SU-DHL-6 (cell line): Measurements from ENCODE around the gene LEMD2.

ENCODE experiments used
- H2AFZ ChIP-seq: fragments of 200-600 bp; sonication (generic); 2 replicates; pipeline ENCODE4 v1.6.1; 2014; ENCODE audit warnings: low read depth, mild to moderate bottlenecking, moderate library complexity, mixed read lengths, antibody characterized with exemption, low read length; ENCODE audit not compliant: severe bottlenecking
- H3F3A ChIP-seq: fragments of 200-600 bp; shearing (Covaris generic); 2 replicates; pipeline ENCODE4 v1.6.0; 2016; ENCODE audit warnings: antibody characterized with exemption, mild to moderate bottlenecking; ENCODE audit not compliant: insufficient read depth
- H3K27ac ChIP-seq: fragments of 200-600 bp; sonication (generic); 2 replicates; pipeline ENCODE4 v1.5.1; 2016; ENCODE audit warnings: low read depth, mild to moderate bottlenecking, low read length, moderate library complexity, mixed read lengths
- H3K27me3 ChIP-seq: fragments of 200-600 bp; sonication (generic), shearing (Covaris generic); 2 replicates; pipeline ENCODE4 v1.6.0; 2014; ENCODE audit warnings: mild to moderate bottlenecking, low read length
- H3K36me3 ChIP-seq: fragments of 200-600 bp; sonication (generic); 2 replicates; pipeline ENCODE4 v1.6.1; 2014; ENCODE audit warnings: mild to moderate bottlenecking, low read length, mixed read lengths
- H3K4me2 ChIP-seq: fragments of 300-600, 200-600 bp; shearing (Covaris generic), sonication (generic); 2 replicates; pipeline ENCODE4 v1.6.0; 2014; ENCODE audit warnings: low read length, low read depth, mild to moderate bottlenecking; ENCODE audit not compliant: poor library complexity, severe bottlenecking
- H3K4me3 ChIP-seq: fragments of 200-600 bp; sonication (generic); 2 replicates; pipeline ENCODE4 v1.5.1; 2014; ENCODE audit warnings: antibody characterized with exemption, low read length, mild to moderate bottlenecking, mixed read lengths; ENCODE audit not compliant: insufficient read depth, poor library complexity, severe bottlenecking
- H3K79me2 ChIP-seq: fragments of 200-600 bp; sonication (generic); 2 replicates; pipeline ENCODE4 v1.6.1; 2014; ENCODE audit warnings: mild to moderate bottlenecking, low read length, moderate library complexity; ENCODE audit not compliant: insufficient read depth
- H3K9ac ChIP-seq: fragments of 200-600 bp; sonication (generic); 2 replicates; pipeline ENCODE4 v1.7.0; 2014; ENCODE audit warnings: mild to moderate bottlenecking, low read length
- H3K9me2 ChIP-seq: fragments of 200-600 bp; sonication (generic); replicated peaks from 2 replicates; pipeline ENCODE4 v1.6.1; 2014; ENCODE audit warnings: low read length; ENCODE audit not compliant: insufficient read depth
- H3K9me3 ChIP-seq: fragments of 200-600 bp; sonication (generic); 2 replicates; pipeline ENCODE4 v1.6.1; 2014; ENCODE audit warnings: low read length, mixed read lengths; ENCODE audit not compliant: insufficient read depth
- H4K20me1 ChIP-seq: fragments of 200-600 bp; sonication (generic); 2 replicates; pipeline ENCODE4 v1.6.1; 2014; ENCODE audit warnings: low read depth, mild to moderate bottlenecking, antibody characterized with exemption, low read length, moderate library complexity, mixed read lengths
- EZH2phosphoT487 ChIP-seq: fragments of 200-600 bp; sonication (generic), shearing (Covaris generic); conservative IDR thresholded peaks from 2 replicates; pipeline ENCODE4 v1.6.1; 2018; ENCODE audit warnings: mild to moderate bottlenecking, antibody characterized with exemption, low read length, moderate library complexity, mixed read lengths
- TF ChIP-seq, protein P1 (sequence below): fragments of 200-600 bp; sonication (generic); IDR thresholded peaks from one replicate; pipeline ENCODE4 v1.5.1; 2017; ENCODE audit warnings: antibody characterized with exemption, mild to moderate bottlenecking, low read length, moderate library complexity; ENCODE audit not compliant: insufficient read depth, poor library complexity, severe bottlenecking

LEMD2 gene

DNA sequence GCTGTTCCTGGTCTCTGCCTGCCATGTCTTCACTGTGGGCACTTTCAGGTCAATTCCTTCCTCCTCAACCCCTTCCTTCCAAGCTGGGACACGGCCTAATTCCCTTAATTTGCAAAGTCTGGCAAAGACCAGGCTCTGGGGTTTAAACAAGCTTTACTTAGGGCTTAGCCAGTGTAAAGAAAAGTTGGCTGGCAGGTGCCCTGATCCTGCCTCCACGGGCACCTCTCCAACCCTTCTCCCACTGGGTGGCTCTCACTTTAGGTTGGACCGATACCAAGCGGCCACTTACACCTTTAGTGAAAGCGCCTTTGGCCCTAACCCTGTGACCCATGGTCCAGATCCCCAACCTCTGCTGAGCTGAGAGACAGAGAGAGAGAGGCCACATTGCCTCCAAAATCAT is 28.6 kb upstream of the LEMD2 start:
- Histone ChIP-seq H3K9me2 (no peaks in the 10 kb centered on the region), H2AFZ (no peak overlapping the region), H3K4me3 (no peak overlapping the region), H3K27me3 (no peaks in the 10 kb centered on the region), H3K79me2 (no peaks in the 10 kb centered on the region), H3K9ac (no peak overlapping the region), H3K4me2 (no peak overlapping the region), H3K9me3 (no peaks in the 10 kb centered on the region), H3F3A (no peaks in the 10 kb centered on the region), H3K27ac (no peak overlapping the region), H3K36me3 (no peaks in the 10 kb centered on the region), H4K20me1 (no peaks in the 10 kb centered on the region)
- no peak for TF ChIP-seq EZH2phosphoT487

DNA sequence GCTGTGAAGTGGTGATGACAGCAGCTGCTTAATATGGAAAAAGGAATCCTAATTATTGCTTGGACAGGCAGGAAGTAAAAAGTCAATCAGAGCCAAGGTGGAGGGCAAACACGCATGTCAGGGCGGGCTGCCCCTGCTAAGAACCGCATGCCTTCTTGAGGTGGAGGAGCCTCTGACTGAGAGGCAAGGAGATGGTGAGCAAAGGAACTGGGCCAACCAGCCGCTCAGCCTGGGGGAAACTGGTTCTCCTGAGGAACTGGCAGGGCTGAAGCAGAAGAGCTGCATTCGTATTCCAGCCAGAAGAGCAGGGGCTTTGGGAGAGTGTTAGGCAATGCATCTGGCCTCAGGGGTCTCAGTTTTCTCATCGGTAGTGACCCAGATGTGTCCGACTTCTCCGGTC is 28.0 kb upstream of the LEMD2 start:
- H3K4me2 ChIP-seq, result no peak overlapping the region
- no peaks in the 10 kb centered on the region for H3K9me3 ChIP-seq
- no peaks in the 10 kb centered on the region for H3K79me2 ChIP-seq
- H4K20me1 ChIP-seq, result no peaks in the 10 kb centered on the region
- TF ChIP-seq, protein P1, sequence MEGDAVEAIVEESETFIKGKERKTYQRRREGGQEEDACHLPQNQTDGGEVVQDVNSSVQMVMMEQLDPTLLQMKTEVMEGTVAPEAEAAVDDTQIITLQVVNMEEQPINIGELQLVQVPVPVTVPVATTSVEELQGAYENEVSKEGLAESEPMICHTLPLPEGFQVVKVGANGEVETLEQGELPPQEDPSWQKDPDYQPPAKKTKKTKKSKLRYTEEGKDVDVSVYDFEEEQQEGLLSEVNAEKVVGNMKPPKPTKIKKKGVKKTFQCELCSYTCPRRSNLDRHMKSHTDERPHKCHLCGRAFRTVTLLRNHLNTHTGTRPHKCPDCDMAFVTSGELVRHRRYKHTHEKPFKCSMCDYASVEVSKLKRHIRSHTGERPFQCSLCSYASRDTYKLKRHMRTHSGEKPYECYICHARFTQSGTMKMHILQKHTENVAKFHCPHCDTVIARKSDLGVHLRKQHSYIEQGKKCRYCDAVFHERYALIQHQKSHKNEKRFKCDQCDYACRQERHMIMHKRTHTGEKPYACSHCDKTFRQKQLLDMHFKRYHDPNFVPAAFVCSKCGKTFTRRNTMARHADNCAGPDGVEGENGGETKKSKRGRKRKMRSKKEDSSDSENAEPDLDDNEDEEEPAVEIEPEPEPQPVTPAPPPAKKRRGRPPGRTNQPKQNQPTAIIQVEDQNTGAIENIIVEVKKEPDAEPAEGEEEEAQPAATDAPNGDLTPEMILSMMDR, result no peak
- no peak for TF ChIP-seq EZH2phosphoT487
- no peaks in the 10 kb centered on the region for H3F3A ChIP-seq
- H3K27me3 ChIP-seq, result no peaks in the 10 kb centered on the region
- H3K9ac ChIP-seq, result no peak overlapping the region
- H3K4me3 ChIP-seq, result no peak overlapping the region
- no peak overlapping the region for H2AFZ ChIP-seq
- H3K9me2 ChIP-seq, result no peaks in the 10 kb centered on the region
- no peaks in the 10 kb centered on the region for H3K36me3 ChIP-seq
- no peak overlapping the region for H3K27ac ChIP-seq

DNA sequence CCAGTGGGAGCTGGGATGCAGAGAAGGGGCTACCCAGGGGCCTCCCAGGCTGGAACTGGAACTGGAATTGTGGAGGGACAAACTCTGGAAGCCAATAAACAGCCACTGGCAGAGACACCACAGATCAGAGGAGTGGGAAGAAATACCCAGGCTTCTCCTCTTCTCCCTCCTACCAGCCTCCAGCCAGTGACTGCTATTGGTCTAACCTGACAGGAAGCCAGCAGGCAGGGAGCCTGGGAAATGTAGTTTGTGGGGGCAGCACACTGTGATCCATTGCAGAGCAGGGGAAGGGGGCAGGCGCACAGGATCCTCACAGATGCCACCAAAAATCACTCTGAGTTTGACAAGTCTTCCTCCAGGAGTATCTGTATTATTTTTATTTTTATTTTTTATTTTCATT is 26.9 kb upstream of the LEMD2 start:
- no peaks in the 10 kb centered on the region for H3K9me2 ChIP-seq
- H3K4me2 ChIP-seq, result no peak overlapping the region
- no peak for TF ChIP-seq EZH2phosphoT487
- TF ChIP-seq, protein P1, result no peak
- no peaks in the 10 kb centered on the region for H3K9me3 ChIP-seq
- H3K36me3 ChIP-seq, result no peaks in the 10 kb centered on the region
- H4K20me1 ChIP-seq, result no peaks in the 10 kb centered on the region
- H3K27ac ChIP-seq, result no peak overlapping the region
- no peak overlapping the region for H2AFZ ChIP-seq
- no peak overlapping the region for H3K9ac ChIP-seq
- no peak overlapping the region for H3K4me3 ChIP-seq
- no peaks in the 10 kb centered on the region for H3K27me3 ChIP-seq
- no peaks in the 10 kb centered on the region for H3F3A ChIP-seq
- H3K79me2 ChIP-seq, result no peaks in the 10 kb centered on the region

DNA sequence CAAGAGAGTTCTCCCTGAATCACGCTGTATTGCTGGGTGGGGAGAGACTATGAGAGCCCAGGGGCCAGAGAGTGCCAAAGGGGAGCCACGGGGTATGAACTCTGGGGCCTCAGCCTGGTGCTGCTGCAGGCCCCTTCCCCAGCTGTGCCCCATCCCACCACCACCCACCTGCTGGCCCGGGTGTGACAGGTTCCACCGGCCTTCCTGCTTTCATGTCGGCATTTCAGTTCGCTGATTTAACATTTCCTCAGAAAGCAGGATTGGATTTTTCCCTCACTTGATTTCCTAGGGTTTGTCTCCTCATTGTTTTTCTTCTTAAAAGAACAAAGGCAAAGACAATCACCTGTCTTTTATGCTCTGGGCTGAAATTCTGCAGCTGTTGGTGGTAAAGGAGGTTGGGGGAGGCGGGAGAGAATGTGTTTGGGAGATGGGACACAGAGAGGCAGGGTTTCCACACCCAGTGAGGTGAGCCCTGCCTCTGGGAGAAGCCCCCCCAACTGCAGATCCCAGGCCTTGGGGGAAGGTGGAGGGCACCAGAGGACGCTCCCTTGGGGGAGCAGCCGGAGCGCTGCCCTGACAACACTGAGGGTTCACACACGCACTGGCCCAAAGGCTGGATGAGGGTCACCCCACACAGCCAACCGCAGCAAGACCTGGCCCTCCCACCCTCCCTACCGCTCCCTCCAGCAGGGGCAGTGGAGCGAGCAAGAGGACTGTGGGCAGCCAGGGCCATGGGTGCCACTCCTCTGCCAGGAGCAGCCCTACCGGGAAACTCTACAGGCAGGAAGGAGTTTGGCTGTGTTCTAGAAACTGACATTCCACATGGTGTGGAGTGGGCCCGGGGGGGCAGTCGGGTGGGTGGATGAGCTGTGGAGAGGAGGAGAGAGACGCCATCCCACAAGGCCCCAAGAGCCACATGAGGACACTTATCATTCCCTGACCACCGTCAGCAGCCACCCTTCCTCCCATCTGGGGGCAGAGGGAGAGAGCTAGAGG is 25.4 kb upstream of the LEMD2 start:
- Histone ChIP-seq H3K9me3 (no peaks in the 10 kb centered on the region), H3K4me3 (no peak overlapping the region), H3K4me2 (no peak overlapping the region), H3K27me3 (no peaks in the 10 kb centered on the region), H3K79me2 (no peaks in the 10 kb centered on the region), H3K9ac (no peak overlapping the region), H2AFZ (no peak overlapping the region), H4K20me1 (no peaks in the 10 kb centered on the region), H3K36me3 (no peaks in the 10 kb centered on the region), H3F3A (no peaks in the 10 kb centered on the region), H3K9me2 (no peaks in the 10 kb centered on the region), H3K27ac (no peak overlapping the region)
- TF ChIP-seq, protein P1, result no peak
- no peak for TF ChIP-seq EZH2phosphoT487
